HG02973 (cell line): Measurements from ENCODE around the gene PRRC1.
A peak's percentile ranks its signal among the peaks of the same experiment; 100 is the strongest.
"Not testable (repeated sequence)": the region's sequence is repeated elsewhere in the genome, so short reads cannot be mapped to it uniquely, and the experiment has no call there.

Experiments
- ATAC-seq: cut with Tn5 transposase; IDR thresholded peaks from one replicate; pipeline ENCODE4 v1.9.1; 2021; ENCODE audit warnings: moderate library complexity; ENCODE audit not compliant: unreplicated experiment

PRRC1 gene

GRCh38 chr5:127540553-127540952 is 23.1 kb downstream of the PRRC1 start:
- not testable (repeated sequence) for ATAC-seq

- ATAC-seq: not testable (repeated sequence)
Measured at GRCh38 chr5:127545249-127545648, 27.8 kb downstream of the PRRC1 start.

- ATAC-seq: no peak
Measured at GRCh38 chr5:127549551-127549950, 32.1 kb downstream of the PRRC1 start.

- ATAC-seq: no peak
Measured at GRCh38 chr5:127550652-127551409, 33.4 kb downstream of the PRRC1 start.

GRCh38 chr5:127551410-127552041 is 34.1 kb downstream of the PRRC1 start:
- ATAC-seq: no peak

- no peak for ATAC-seq
Measured at GRCh38 chr5:127555826-127556225, 38.4 kb downstream of the PRRC1 start.

GRCh38 chr5:127556609-127557334 is 39.3 kb downstream of the PRRC1 start:
- ATAC-seq: no peak

- no peak for ATAC-seq
Measured at GRCh38 chr5:127558273-127558672, 40.8 kb downstream of the PRRC1 start.

- ATAC-seq: no peak
Measured at GRCh38 chr5:127561254-127561653, 43.8 kb downstream of the PRRC1 start.

- ATAC-seq: no peak
Measured at GRCh38 chr5:127562252-127562651, 44.8 kb downstream of the PRRC1 start.

GRCh38 chr5:127563136-127563535 is 45.7 kb downstream of the PRRC1 start:
- ATAC-seq: no peak

- peak; percentile 31 for ATAC-seq
Measured at GRCh38 chr5:127564002-127564769, 46.7 kb downstream of the PRRC1 start.

GRCh38 chr5:127565586-127566270 is 48.3 kb downstream of the PRRC1 start:
- ATAC-seq: no peak

- ATAC-seq: peak; percentile 85
Measured at GRCh38 chr5:127567026-127567768, 49.8 kb downstream of the PRRC1 start.

- ATAC-seq: no peak
Measured at GRCh38 chr5:127568166-127568565, 50.7 kb downstream of the PRRC1 start.

GRCh38 chr5:127569471-127569870 is 52.0 kb downstream of the PRRC1 start:
- not testable (repeated sequence) for ATAC-seq

- peak; percentile 60 for ATAC-seq
Measured at GRCh38 chr5:127571314-127572131, 54.1 kb downstream of the PRRC1 start.

- no peak for ATAC-seq
Measured at GRCh38 chr5:127572930-127573329, 55.5 kb downstream of the PRRC1 start.
